Spinal cord (tissue), 10 donors: ENCODE measurements around the gene TMEM233. TPM values are rescaled to one million over a fixed set of nuclear protein-coding genes. Genes with fewer than 3 reads are reported as not detected.
A peak's percentile ranks its signal among the peaks of the same experiment; 100 is the strongest.

Experiments used
- DNase-seq, 6 donors: peaks; one replicate each; pipeline versions ENCODE4 v3.0.0 to v3.0.0-alpha.2; 2013 to 2015; ENCODE audit warnings: low spot score in 6 of 6, low read depth in 4 of 6
- H3K27ac ChIP-seq: one replicate; pipeline ENCODE4 v1.5.1; 2013; ENCODE audit warnings: low read depth, low read length, control low read depth
- H3K27me3 ChIP-seq: one replicate; pipeline ENCODE4 v1.6.1; 2013; ENCODE audit warnings: low read length; ENCODE audit not compliant: control insufficient read depth, insufficient read depth
- H3K36me3 ChIP-seq: one replicate; pipeline ENCODE4 v1.6.1; 2013; ENCODE audit warnings: low read length; ENCODE audit not compliant: control insufficient read depth, insufficient read depth
- H3K4me1 ChIP-seq: one replicate; pipeline ENCODE4 v1.6.1; 2013; ENCODE audit warnings: low read length; ENCODE audit not compliant: control insufficient read depth, insufficient read depth
- H3K4me3 ChIP-seq: one replicate; pipeline ENCODE4 v1.5.1; 2013; ENCODE audit warnings: low read depth, low read length, control low read depth
- H3K9me3 ChIP-seq: one replicate; pipeline ENCODE4 v1.6.1; 2013; ENCODE audit warnings: low read length; ENCODE audit not compliant: control insufficient read depth, insufficient read depth
- WGBS: methylation state at CpG from one replicate; pipeline ENCODE4 v1.1.5; 2013; ENCODE audit warnings: missing lambda C conversion rate; ENCODE audit not compliant: insufficient coverage; 5-methylcytosine and 5-hydroxymethylcytosine counted together
- long read RNA-seq, 4 donors: transcript quantifications; one replicate each; lab custom pipeline, GENCODE V29; 2026
- polyA plus RNA-seq, 2 donors: library from polyadenylated mRNA; unstranded; fragments of 120-200 nt; gene quantifications; one replicate each; pipeline ENCODE4 v1.2.1, GENCODE V29; 2013; ENCODE audit not compliant: insufficient read length in 2 of 2
- total RNA-seq, 2 donors: library from RNA; depleted of rRNA in 1 of 2; stranded (reverse); fragments of 120-200 nt in 1 of 2; fragments of >200 nt in 1 of 2; gene quantifications; one replicate each; pipeline versions ENCODE4 v1.2.3 to v1.2.4, GENCODE V29; 2013 to 2014
- donor health status: healthy.

Gene TMEM233
- 10 to 100 TPM in 1 of 2 donors, under 1 TPM in 1; 0.66 to 23.7 TPM for total RNA-seq
- polyA plus RNA-seq, result 1 to 10 TPM; 3.7 to 3.8 TPM
- long read RNA-seq, donor 1, partial matches to known transcripts, result 0 of 2 reads
- long read RNA-seq, donor 1, other reads (novel, unspliced or antisense), result 0 of 2 reads
- long read RNA-seq, donor 2, result 0 reads
- long read RNA-seq, donor 3, partial matches to known transcripts, result 0 of 2 reads
- long read RNA-seq, donor 3, other reads (novel, unspliced or antisense), result 0 of 2 reads
- long read RNA-seq, donor 4, partial matches to known transcripts, result 0 of 1 reads
- long read RNA-seq, donor 4, other reads (novel, unspliced or antisense), result 0 of 1 reads

DNA sequence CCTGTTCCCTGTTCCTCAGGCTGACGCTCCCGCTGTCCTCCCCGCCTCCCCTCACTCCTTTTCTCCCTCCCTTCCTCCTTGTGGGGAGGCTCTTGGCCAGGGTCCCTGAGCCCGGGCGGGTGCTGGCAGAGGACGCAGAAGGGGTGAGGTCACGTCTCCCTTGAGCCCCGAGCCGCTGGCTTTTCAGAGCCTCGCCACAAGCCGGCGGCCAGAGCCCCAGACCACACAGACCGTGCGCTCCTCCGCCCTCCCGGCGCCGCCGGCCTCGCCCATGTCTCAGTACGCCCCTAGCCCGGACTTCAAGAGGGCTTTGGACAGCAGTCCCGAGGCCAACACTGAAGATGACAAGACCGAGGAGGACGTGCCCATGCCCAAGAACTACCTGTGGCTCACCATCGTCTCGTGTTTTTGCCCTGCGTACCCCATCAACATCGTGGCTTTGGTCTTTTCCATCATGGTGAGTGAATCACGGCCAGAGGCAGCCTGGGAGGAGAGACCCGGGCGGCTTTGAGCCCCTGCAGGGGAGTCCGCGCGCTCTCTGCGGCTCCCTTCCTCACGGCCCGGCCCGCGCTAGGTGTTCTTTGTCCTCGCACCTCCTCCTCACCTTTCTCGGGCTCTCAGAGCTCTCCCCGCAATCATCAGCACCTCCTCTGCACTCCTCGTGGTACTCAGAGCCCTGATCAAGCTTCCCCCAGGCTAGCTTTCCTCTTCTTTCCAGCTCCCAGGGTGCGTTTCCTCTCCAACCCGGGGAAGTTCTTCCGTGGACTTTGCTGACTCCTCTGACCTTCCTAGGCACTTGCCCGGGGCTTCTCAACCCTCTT, at the start of gene TMEM233:
Gene TMEM233, plus strand, starts transcription at position 197 of the 821 bp plus-strand sequence. Its CDS starts 75 bp downstream, at position 272.
- no peaks in the 10 kb centered on the region for H3K9me3 ChIP-seq
- no peaks in the 10 kb centered on the region for H3K36me3 ChIP-seq
- H3K4me3 ChIP-seq, result peak within 1 kb of the TSS; percentile 21
- H3K27ac ChIP-seq, result no peak within 1 kb of the TSS
- peaks cover 37% of the 10 kb centered on the region for H3K27me3 ChIP-seq
- peak in 1 of 6 donors; percentile 27 for DNase-seq
- peaks cover 29% of the 10 kb centered on the region for H3K4me1 ChIP-seq
- under 1% methylated on average over 48 of the region's 48 CpGs for WGBS

DNA sequence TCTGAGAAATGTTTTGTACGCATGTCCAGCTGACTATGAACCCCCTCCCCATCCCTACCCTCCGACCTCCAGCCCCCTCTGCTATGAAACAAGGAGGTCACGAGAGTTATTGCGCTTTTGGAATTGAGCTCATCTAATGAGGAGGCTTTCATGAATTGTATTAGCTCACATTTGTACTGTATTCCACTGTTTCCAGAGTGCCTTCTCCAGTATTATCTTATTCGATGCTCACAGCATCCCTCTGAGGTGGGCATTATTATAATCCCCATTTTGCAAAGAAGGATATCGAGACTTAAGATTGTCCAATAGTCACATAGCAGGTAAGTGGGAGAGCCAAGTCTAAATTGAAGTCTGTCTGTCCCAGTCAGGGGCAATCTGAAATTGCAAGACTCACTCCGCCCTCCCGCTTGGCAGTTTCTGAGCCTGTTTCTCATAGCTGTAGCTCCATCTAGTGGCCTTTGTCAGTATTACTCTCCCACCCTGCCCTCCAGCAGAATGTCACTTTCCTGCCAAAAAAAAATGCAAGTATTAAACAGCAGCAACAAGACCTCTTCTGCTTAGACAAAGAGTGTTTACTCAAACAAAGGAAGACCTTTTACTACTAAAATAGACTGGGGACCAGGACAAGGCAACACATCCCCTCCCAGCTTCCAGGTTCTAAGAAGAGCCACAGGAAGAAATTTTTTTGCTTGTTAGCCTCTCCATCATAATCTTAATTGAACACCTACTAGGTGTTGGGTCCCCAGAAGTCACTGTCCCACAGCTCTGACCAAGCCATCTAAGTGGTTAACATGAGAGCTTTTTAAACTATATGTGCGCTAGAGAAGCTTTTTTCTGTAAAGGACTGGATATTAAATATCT, 48.6 kb upstream of the TMEM233 start:
- Histone ChIP-seq H3K36me3 (no peaks in the 10 kb centered on the region), H3K4me1 (no peaks in the 10 kb centered on the region), H3K27ac (no peak overlapping the region), H3K27me3 (peaks cover 2% of the 10 kb centered on the region), H3K9me3 (no peaks in the 10 kb centered on the region), H3K4me3 (no peak overlapping the region)
- 0% methylated on average over 2 of the region's 9 CpGs for WGBS
- DNase-seq, result peak; percentile 63 to 96 (median 72)

DNA sequence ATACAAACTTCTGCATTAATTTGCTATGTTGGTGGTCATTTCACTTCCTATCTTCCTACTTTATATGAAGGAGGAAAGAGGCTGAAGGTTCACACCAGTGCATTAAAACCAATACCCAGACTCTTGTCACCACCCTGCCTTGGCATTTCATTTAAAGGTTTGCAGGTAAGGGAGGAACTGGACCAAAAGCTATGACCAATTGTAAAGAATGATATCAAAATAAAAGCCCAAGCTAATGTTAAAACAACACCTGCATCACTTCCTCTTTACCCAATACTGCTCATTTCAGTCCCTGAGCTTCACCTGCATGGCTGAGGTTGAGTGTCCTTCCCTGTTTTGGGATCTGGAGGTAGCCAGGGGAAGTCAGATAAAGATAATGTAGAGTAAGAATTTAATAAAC, 47.2 kb upstream of the TMEM233 start:
- Histone ChIP-seq H3K4me1 (no peaks in the 10 kb centered on the region), H3K27me3 (peaks cover 2% of the 10 kb centered on the region), H3K4me3 (no peak overlapping the region), H3K27ac (no peak overlapping the region), H3K36me3 (no peaks in the 10 kb centered on the region), H3K9me3 (no peaks in the 10 kb centered on the region)
- no peak for DNase-seq

DNA sequence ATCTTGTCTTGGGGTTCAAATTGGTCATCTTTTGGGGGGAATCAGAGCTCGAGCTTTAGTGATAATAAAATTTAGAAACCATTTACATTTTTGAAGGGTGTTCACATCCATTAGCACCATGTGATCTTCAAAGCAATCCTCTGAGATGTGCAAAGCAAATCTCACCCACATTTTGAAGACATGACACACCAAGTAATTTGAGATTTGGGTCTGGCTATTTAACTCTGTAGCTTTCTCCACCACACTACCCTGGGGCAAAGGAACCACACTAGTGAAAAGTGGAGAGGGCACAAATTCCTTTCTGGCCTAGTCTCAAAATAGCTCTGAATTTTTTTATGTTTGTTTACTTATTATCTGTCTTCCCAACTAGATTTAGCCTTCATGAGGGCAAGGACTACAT, 46.6 kb upstream of the TMEM233 start:
- Histone ChIP-seq H3K4me3 (no peak overlapping the region), H3K36me3 (no peaks in the 10 kb centered on the region), H3K27me3 (peaks cover 2% of the 10 kb centered on the region), H3K9me3 (no peaks in the 10 kb centered on the region), H3K27ac (no peak overlapping the region), H3K4me1 (no peaks in the 10 kb centered on the region)
- WGBS, result no CpG with 5 or more reads among the region's 1 CpG
- no peak for DNase-seq

DNA sequence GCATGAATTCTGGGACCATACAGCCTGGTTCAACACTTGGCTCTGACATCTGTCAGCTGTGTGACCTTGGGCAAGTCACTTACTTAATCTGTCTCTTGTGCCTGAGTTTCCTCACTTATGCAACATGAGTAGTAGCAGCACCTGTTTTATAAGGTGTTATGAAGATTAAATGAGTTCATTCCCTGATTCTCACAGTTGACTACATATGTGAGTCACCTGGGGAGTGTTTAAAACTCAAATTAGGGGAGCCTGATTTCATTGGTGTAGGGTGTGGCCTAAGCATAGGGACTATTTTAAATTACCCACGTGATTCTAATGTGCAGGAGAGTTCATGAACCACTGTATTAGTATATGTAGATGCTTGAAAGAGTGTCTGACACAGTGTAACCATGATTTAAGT, 36.7 kb upstream of the TMEM233 start:
- no peaks in the 10 kb centered on the region for H3K27me3 ChIP-seq
- no peak overlapping the region for H3K27ac ChIP-seq
- no peak overlapping the region for H3K4me3 ChIP-seq
- no peaks in the 10 kb centered on the region for H3K9me3 ChIP-seq
- WGBS, result no CpG with 5 or more reads among the region's 1 CpG
- no peaks in the 10 kb centered on the region for H3K36me3 ChIP-seq
- no peak for DNase-seq
- no peaks in the 10 kb centered on the region for H3K4me1 ChIP-seq

DNA sequence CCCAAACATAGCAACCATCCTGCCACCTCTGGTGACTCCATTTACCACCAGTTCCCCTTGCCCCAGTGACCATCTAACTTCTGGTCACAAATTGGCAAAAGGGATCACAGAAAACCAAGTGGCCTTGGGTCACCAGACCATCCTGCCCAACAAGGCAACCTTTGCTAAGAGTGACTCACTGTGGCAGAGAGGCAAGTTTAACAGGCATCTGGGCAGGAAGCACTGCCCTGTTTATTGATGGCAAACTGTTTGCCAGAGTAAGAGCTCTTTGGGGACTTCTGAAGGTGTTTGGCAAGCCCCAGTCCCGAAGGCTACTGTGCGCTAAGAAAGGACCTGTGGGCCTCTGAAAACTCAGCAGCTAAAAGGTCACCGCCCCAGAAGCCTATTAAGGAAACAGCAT, 28.2 kb upstream of the TMEM233 start:
- no peaks in the 10 kb centered on the region for H3K27me3 ChIP-seq
- H3K4me3 ChIP-seq, result no peak overlapping the region
- H3K9me3 ChIP-seq, result no peaks in the 10 kb centered on the region
- DNase-seq, result no peak
- no peaks in the 10 kb centered on the region for H3K36me3 ChIP-seq
- H3K27ac ChIP-seq, result no peak overlapping the region
- 94% methylated on average over 3 of the region's 3 CpGs for WGBS
- no peaks in the 10 kb centered on the region for H3K4me1 ChIP-seq

DNA sequence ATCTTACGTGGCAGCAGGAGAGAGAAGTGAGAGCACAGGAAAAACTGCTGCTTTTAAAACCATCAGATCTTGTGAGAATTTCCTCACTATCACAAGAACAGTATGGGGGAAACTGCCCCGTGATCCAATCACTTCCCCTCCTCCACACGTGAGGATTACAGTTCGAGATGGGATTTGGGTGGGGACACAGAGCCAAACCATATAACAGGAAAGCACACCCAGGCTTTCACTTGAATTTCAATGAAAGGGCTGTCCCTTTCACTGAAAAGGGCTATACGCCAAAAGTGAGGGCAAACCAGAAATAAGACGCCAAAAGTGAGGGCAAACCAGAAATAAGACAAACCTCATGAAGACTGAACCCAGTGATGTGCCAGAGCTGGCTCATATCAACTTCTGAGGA, 22.8 kb upstream of the TMEM233 start:
- WGBS, result 66% methylated on average over 2 of the region's 6 CpGs

DNA sequence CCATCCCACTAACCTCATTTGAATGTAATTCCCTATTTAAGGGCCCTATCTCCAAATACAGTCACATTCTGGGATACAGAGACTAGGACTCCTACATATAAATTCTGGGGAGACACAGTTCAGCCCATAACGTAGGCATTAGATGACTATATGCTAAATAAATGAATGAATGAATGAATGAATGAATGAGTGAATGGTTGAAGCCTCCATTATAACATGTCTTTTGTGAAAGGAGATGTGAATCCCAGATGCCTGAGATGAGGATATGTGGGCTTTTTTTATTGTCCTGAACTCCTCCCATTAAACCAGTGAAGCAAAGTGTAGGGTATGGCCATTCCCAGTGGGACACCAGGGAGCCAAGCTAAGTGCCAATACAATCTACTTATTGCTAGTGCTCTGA, 20.5 kb upstream of the TMEM233 start:
- no peaks in the 10 kb centered on the region for H3K36me3 ChIP-seq
- no peaks in the 10 kb centered on the region for H3K9me3 ChIP-seq
- WGBS, result no CpG with 5 or more reads among the region's 1 CpG
- no peak overlapping the region for H3K4me3 ChIP-seq
- no peaks in the 10 kb centered on the region for H3K4me1 ChIP-seq
- no peaks in the 10 kb centered on the region for H3K27me3 ChIP-seq
- no peak overlapping the region for H3K27ac ChIP-seq
- DNase-seq, result no peak

More for the DNA sequence above, 22.8 kb upstream of the TMEM233 start:
- no peak overlapping the region for H3K27ac ChIP-seq
- DNase-seq, result no peak
- no peaks in the 10 kb centered on the region for H3K4me1 ChIP-seq
- H3K27me3 ChIP-seq, result no peaks in the 10 kb centered on the region
- H3K9me3 ChIP-seq, result no peaks in the 10 kb centered on the region
- H3K4me3 ChIP-seq, result no peak overlapping the region
- no peaks in the 10 kb centered on the region for H3K36me3 ChIP-seq

DNA sequence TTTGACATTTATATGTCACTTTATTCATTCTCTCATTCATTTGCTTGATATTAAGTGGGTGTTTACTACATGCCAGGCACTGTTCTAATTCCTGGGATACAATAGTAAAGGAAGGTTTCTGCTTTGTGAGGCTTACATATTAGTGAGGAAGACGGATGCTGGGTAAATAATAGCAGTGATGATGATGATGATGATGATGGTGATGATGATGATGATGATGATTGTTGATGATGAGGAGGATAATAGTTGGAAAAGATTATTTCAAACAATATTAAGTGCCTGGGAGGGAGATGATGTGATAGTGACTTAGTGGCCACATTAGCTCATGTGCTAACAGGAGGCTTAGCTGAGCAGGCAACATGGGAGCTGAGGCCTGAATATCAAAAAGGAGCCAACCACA, 19.3 kb upstream of the TMEM233 start:
- Histone ChIP-seq H3K4me3 (no peak overlapping the region), H3K27me3 (no peaks in the 10 kb centered on the region), H3K9me3 (no peaks in the 10 kb centered on the region), H3K27ac (no peak overlapping the region), H3K4me1 (no peaks in the 10 kb centered on the region), H3K36me3 (no peaks in the 10 kb centered on the region)
- WGBS, result 76% methylated on average over 1 of the region's 1 CpG
- DNase-seq, result no peak
